Stomach smooth muscle (tissue), 2 donors: ENCODE results near the gene RAB38.

Experiments
- H3K27ac ChIP-seq: one replicate; pipeline ENCODE4 v1.7.0; 2013; ENCODE audit warnings: mild to moderate bottlenecking, low read length, inconsistent platforms
- H3K27me3 ChIP-seq, 2 donors: one replicate each; pipeline ENCODE4 v1.7.0; 2013; ENCODE audit warnings: low read length in 2 of 2; ENCODE audit not compliant: insufficient read depth in 2 of 2, control insufficient read depth in 1 of 2
- H3K36me3 ChIP-seq, 2 donors: one replicate each; pipeline ENCODE4 v1.7.0; 2013; ENCODE audit warnings: low read length in 2 of 2; ENCODE audit not compliant: control insufficient read depth in 2 of 2, insufficient read depth in 2 of 2
- H3K4me1 ChIP-seq: one replicate; pipeline ENCODE4 v1.7.0; 2013; ENCODE audit warnings: low read length; ENCODE audit not compliant: control insufficient read depth, insufficient read depth
- H3K4me3 ChIP-seq, 2 donors: one replicate each; pipeline ENCODE4 v1.7.0; 2013; ENCODE audit warnings: low read length in 2 of 2
- H3K9ac ChIP-seq, 2 donors: one replicate each; pipeline ENCODE4 v1.7.0; 2013; ENCODE audit warnings: low read length in 2 of 2, mild to moderate bottlenecking in 1 of 2
- H3K9me3 ChIP-seq, 2 donors: one replicate each; pipeline ENCODE4 v1.7.0; 2013; ENCODE audit warnings: low read length in 2 of 2; ENCODE audit not compliant: control insufficient read depth in 2 of 2
- donor health status: healthy.
- donor health status: Pancreatic carcinoma.

The RAB38 gene

DNA sequence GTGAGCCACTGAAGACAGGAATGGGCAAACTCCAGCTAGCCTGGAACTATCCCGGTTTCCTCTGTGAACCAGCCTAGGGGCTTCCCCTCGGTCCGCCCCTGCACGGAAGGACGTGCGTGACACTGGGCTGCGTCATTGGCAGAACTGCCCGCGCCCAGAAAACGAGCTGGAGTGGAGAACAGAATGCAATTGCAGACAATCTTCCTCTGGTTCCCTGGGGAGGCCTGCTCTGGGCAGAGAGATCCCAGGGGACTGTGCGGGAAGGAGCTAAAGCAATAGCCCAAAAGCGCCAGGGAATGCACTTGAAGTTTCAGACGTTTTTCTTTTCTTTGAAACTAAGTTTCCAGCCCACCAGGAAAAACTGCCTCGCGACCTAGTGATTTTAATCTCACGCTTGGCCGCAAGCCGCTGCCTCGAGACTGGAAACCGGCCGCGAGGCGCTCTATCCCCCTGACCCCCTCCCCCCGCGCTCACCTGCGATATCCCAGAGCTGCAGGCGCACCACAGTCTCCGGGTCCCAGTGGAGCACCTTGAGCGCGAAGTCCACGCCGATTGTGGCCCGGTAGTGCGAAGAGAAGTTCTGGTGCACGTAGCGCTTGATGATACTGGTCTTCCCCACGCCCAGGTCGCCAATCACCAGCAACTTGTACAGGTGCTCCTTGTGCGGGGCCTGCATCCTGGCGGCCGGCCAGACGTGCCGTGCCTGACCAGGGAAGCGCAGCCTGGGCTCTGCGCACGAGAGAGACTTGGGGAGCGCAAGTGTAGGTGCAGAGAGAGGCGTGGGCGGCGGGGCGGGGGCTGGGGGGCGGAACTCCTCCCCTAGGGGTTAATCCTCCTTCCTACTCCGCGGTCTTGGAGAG, at the start of gene RAB38:
Gene RAB38 (minus strand): TSS at position 735 of the 860 bp plus-strand sequence. CDS start 59 bp downstream, at position 676.
- Histone ChIP-seq H3K4me1 (peaks cover 8% of the 10 kb centered on the region), H3K27me3 (no peaks in the 10 kb centered on the region), H3K36me3 (no peaks in the 10 kb centered on the region), H3K27ac (peak within 1 kb of the TSS; percentile 41), H3K4me3 (peak within 1 kb of the TSS; percentile 81 to 85), H3K9ac (peak within 1 kb of the TSS; percentile 47 to 68), H3K9me3 (no peaks in the 10 kb centered on the region)

DNA sequence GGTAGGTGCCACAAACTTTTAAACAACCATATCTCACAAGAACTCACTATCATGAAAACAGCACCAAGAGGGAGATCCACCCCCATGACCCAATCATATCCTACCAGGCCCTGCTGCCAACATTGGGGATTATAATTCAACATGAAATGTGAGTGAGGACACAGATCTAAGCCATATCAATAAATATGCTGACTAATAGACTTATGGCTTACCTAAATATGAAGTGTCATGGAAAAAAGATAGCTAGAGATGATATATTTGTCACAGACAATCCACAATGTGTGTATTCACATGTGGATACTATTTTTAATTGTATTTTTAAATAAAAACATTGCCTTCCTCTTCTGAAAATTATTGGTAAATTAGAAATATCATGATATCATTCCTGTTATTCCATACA, 38.2 kb upstream of the RAB38 start:
- H3K9me3 ChIP-seq = no peaks in the 10 kb centered on the region
- H3K36me3 ChIP-seq = no peaks in the 10 kb centered on the region
- no peak overlapping the region for H3K9ac ChIP-seq
- no peaks in the 10 kb centered on the region for H3K27me3 ChIP-seq
- H3K4me3 ChIP-seq = no peak overlapping the region
- no peaks in the 10 kb centered on the region for H3K4me1 ChIP-seq
- no peak overlapping the region for H3K27ac ChIP-seq

GRCh38 chr11:88212300-88212699, 37.1 kb upstream of the RAB38 start:
- Histone ChIP-seq H3K4me1 (no peaks in the 10 kb centered on the region), H3K27me3 (no peaks in the 10 kb centered on the region), H3K36me3 (no peaks in the 10 kb centered on the region), H3K9me3 (no peaks in the 10 kb centered on the region), H3K9ac (no peak overlapping the region), H3K27ac (no peak overlapping the region), H3K4me3 (no peak overlapping the region)

- no peak overlapping the region for H3K4me3 ChIP-seq
- no peak overlapping the region for H3K27ac ChIP-seq
- H3K36me3 ChIP-seq = no peaks in the 10 kb centered on the region
- no peaks in the 10 kb centered on the region for H3K4me1 ChIP-seq
- H3K27me3 ChIP-seq = no peaks in the 10 kb centered on the region
- H3K9ac ChIP-seq = no peak overlapping the region
- H3K9me3 ChIP-seq = no peaks in the 10 kb centered on the region
Measured at GRCh38 chr11:88208745-88209144, 33.5 kb upstream of the RAB38 start.

DNA sequence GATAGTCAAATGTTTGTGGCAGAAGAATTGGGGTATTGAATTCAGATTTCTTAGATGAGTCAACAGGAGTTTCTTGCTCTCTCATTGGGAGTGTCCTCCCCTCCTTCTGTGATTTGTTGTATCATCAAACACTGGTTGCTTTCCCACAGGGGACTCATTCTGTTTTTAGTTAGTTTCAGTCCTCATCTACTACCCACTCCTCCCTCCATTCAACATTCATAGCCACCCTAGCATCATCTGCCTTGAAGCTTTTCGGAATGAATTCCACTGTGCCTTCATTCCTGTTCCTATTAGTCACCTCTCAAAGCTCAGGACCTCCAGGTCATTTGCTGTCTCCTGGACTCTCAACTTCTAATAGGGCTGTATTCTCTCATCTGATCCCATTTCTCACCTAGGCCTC, 31.5 kb upstream of the RAB38 start:
- H3K9ac ChIP-seq = no peak overlapping the region
- no peak overlapping the region for H3K27ac ChIP-seq
- no peaks in the 10 kb centered on the region for H3K36me3 ChIP-seq
- no peaks in the 10 kb centered on the region for H3K9me3 ChIP-seq
- H3K4me1 ChIP-seq = no peaks in the 10 kb centered on the region
- no peaks in the 10 kb centered on the region for H3K27me3 ChIP-seq
- no peak overlapping the region for H3K4me3 ChIP-seq

GRCh38 chr11:88204353-88204752, 29.1 kb upstream of the RAB38 start:
- Histone ChIP-seq H3K27me3 (no peaks in the 10 kb centered on the region), H3K36me3 (no peaks in the 10 kb centered on the region), H3K4me3 (no peak overlapping the region), H3K4me1 (no peaks in the 10 kb centered on the region), H3K9ac (no peak overlapping the region), H3K27ac (no peak overlapping the region), H3K9me3 (no peaks in the 10 kb centered on the region)

DNA sequence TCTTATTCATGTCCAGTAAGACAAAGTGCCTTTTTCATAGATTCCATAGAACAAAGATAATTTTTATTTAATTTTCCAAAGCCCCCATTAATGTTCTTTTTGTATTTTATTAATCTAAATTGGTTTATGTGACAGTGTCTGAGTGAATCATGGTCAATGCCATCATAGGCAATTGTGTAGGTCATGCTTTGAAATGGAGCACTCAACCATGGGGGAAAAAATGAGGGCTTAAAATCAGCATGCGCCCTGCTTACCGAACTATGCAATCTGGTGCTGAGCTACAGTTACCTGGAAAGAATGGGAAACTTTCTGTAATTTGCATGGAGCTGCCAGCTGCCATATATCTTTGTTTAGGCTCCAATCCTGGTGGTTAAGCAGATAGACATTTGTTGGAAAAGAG, 28.4 kb upstream of the RAB38 start:
- Histone ChIP-seq H3K27me3 (no peaks in the 10 kb centered on the region), H3K36me3 (no peaks in the 10 kb centered on the region), H3K27ac (no peak overlapping the region), H3K4me1 (no peaks in the 10 kb centered on the region), H3K9ac (no peak overlapping the region), H3K9me3 (no peaks in the 10 kb centered on the region), H3K4me3 (no peak overlapping the region)

DNA sequence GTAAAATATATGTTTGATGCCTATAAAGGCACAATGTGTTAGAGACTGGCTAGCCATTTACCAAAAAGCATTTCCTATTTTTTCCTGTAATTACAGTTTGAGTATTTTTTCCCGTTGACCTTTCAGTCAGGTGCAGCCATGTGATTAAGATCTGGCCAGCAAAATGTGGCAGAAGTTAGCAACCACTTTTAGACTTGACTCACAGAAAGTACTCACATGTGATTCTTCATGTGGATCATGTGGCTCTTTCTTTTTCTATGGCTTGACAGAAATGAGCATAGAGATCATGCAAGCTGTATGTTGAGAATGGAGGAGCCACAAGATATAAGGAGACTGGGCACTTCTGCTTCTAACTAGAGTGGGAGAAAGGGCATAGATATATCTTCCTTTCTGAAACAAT, 27.3 kb upstream of the RAB38 start:
- Histone ChIP-seq H3K9ac (no peak overlapping the region), H3K4me1 (no peaks in the 10 kb centered on the region), H3K27ac (no peak overlapping the region), H3K4me3 (no peak overlapping the region), H3K27me3 (no peaks in the 10 kb centered on the region), H3K9me3 (peaks cover 0 to 3% of the 10 kb centered on the region in 2 donors), H3K36me3 (no peaks in the 10 kb centered on the region)

DNA sequence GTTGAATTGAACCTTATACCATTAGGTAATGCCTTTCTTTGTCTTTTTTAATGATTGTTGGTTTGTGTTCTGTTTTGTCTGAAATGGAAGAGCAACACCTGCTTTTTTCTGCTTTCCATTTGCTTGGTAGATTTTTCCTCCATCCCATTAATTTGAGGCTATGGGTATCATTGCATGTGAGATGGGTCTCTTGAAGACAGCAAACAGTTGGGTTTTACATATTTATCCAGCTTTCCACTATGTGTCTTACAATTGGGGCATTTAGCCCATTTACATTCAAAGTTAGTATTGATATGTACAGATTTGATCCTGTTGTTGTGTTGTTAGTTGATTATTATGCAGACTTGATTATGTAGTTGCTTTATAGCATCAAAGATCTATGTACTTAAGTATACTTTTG, 21.1 kb upstream of the RAB38 start:
- Histone ChIP-seq H3K27ac (no peak overlapping the region), H3K4me3 (no peak overlapping the region), H3K27me3 (no peaks in the 10 kb centered on the region), H3K36me3 (no peaks in the 10 kb centered on the region), H3K4me1 (no peaks in the 10 kb centered on the region), H3K9ac (no peak overlapping the region), H3K9me3 (peaks cover 0 to 3% of the 10 kb centered on the region in 2 donors)

DNA sequence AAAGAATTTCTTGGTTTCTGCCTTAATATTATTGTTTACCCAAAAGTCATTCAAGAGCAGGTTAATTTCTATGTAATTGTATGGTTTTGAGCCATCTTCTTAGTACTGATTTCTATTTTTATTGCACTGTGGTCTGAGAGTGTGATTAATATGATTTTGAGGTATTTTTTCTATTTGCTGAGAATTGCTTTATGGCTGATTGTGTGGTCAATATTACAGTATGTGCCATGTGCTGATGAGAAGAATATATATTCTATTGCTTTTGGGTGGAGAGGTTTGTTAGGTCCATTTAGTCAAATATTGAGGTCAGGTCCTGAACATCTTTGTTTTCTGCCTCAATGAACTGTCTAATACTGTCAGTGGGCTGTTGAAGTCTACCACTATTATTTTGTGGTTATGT, 20.7 kb upstream of the RAB38 start:
- Histone ChIP-seq H3K36me3 (no peaks in the 10 kb centered on the region), H3K27me3 (no peaks in the 10 kb centered on the region), H3K9ac (no peak overlapping the region), H3K9me3 (peaks cover 0 to 3% of the 10 kb centered on the region in 2 donors), H3K27ac (no peak overlapping the region), H3K4me3 (no peak overlapping the region), H3K4me1 (no peaks in the 10 kb centered on the region)

- no peaks in the 10 kb centered on the region for H3K36me3 ChIP-seq
- H3K4me1 ChIP-seq = no peaks in the 10 kb centered on the region
- no peak overlapping the region for H3K9ac ChIP-seq
- no peak overlapping the region for H3K27ac ChIP-seq
- H3K4me3 ChIP-seq = no peak overlapping the region
- no peaks in the 10 kb centered on the region for H3K27me3 ChIP-seq
- peaks cover 0 to 3% of the 10 kb centered on the region in 2 donors for H3K9me3 ChIP-seq
Measured at GRCh38 chr11:88194990-88195389, 19.7 kb upstream of the RAB38 start.
